Type B pancreatic cell (in vitro differentiated cells): Measurements from ENCODE around the gene GALNT10. TPM values are rescaled to one million over a fixed set of nuclear protein-coding genes. Genes with fewer than 3 reads are reported as not detected.

ENCODE experiments used
- DNase-seq: peaks from one replicate; pipeline ENCODE4 v3.0.0; 2021; ENCODE audit warnings: mixed read lengths; ENCODE audit not compliant: unreplicated experiment; ENCODE audit errors: extremely low spot score
- H3K27ac Mint-ChIP-seq: 2 replicates; pipeline ENCODE4 v1.8.0; 2021; ENCODE audit warnings: mild to moderate bottlenecking, mixed read lengths
- H3K27me3 Mint-ChIP-seq: 2 replicates; pipeline ENCODE4 v1.8.0; 2021; ENCODE audit warnings: mixed read lengths
- H3K36me3 Mint-ChIP-seq: 2 replicates; pipeline ENCODE4 v1.8.0; 2021; ENCODE audit warnings: mixed read lengths
- H3K4me1 Mint-ChIP-seq: one replicate; pipeline ENCODE4 v1.8.0; 2021; ENCODE audit warnings: mixed read lengths; ENCODE audit not compliant: unreplicated experiment
- H3K4me3 Mint-ChIP-seq: 2 replicates; pipeline ENCODE4 v1.8.0; 2021; ENCODE audit warnings: mild to moderate bottlenecking, mixed read lengths
- H3K9me3 Mint-ChIP-seq: 2 replicates; pipeline ENCODE4 v1.8.0; 2021; ENCODE audit warnings: mixed read lengths
- CTCF ChIP-seq: fragments of 200-600 bp; sonication (generic); conservative IDR thresholded peaks from 2 replicates; pipeline ENCODE4 v1.5.0; 2021; ENCODE audit warnings: antibody characterized with exemption, mild to moderate bottlenecking
- total RNA-seq: library from RNA; stranded (reverse); gene quantifications from 2 replicates; pipeline ENCODE4 v1.2.1, GENCODE V29; 2021; ENCODE audit warnings: low replicate concordance

Gene GALNT10
- total RNA-seq, 1 donor from 2014 or later: 23.0 TPM

GRCh38 chr5:154311362-154311761, 120.8 kb downstream of the GALNT10 start:
- DNase-seq: no peak
- Mint-ChIP-seq H3K4me3 (no peak overlapping the region), H3K36me3 (peaks cover 8% of the 10 kb centered on the region), H3K27ac (no peak overlapping the region), H3K27me3 (no peaks in the 10 kb centered on the region), H3K9me3 (no peaks in the 10 kb centered on the region), H3K4me1 (no peaks in the 10 kb centered on the region)
- no peak for TF ChIP-seq CTCF

- peaks cover 3% of the 10 kb centered on the region for H3K36me3 Mint-ChIP-seq
- H3K4me1 Mint-ChIP-seq: no peaks in the 10 kb centered on the region
- no peak overlapping the region for H3K27ac Mint-ChIP-seq
- no peaks in the 10 kb centered on the region for H3K9me3 Mint-ChIP-seq
- TF ChIP-seq CTCF: no peak
- no peak overlapping the region for H3K4me3 Mint-ChIP-seq
- H3K27me3 Mint-ChIP-seq: no peaks in the 10 kb centered on the region
- no peak for DNase-seq
These were observed 121.5 kb downstream of the GALNT10 start for GRCh38 chr5:154312000-154312399.

GRCh38 chr5:154312576-154312975, 122.0 kb downstream of the GALNT10 start:
- H3K9me3 Mint-ChIP-seq: no peaks in the 10 kb centered on the region
- H3K27ac Mint-ChIP-seq: no peak overlapping the region
- no peaks in the 10 kb centered on the region for H3K4me1 Mint-ChIP-seq
- peaks cover 3% of the 10 kb centered on the region for H3K36me3 Mint-ChIP-seq
- TF ChIP-seq CTCF: no peak
- no peak overlapping the region for H3K4me3 Mint-ChIP-seq
- H3K27me3 Mint-ChIP-seq: no peaks in the 10 kb centered on the region
- no peak for DNase-seq

GRCh38 chr5:154313360-154314017, 123.0 kb downstream of the GALNT10 start:
- Mint-ChIP-seq H3K4me3 (no peak overlapping the region), H3K9me3 (no peaks in the 10 kb centered on the region), H3K4me1 (peaks cover under 1% of the 10 kb centered on the region), H3K27ac (no peak overlapping the region), H3K27me3 (no peaks in the 10 kb centered on the region), H3K36me3 (peaks cover 3% of the 10 kb centered on the region)
- no peak for DNase-seq
- TF ChIP-seq CTCF: no peak

GRCh38 chr5:154315196-154315595, 124.7 kb downstream of the GALNT10 start:
- Mint-ChIP-seq H3K4me3 (no peak overlapping the region), H3K9me3 (no peaks in the 10 kb centered on the region), H3K4me1 (peaks cover 15% of the 10 kb centered on the region), H3K36me3 (peaks cover 3% of the 10 kb centered on the region), H3K27me3 (no peaks in the 10 kb centered on the region), H3K27ac (no peak overlapping the region)
- no peak for DNase-seq
- TF ChIP-seq CTCF: no peak

GRCh38 chr5:154315756-154316155, 125.2 kb downstream of the GALNT10 start:
- TF ChIP-seq CTCF: no peak
- Mint-ChIP-seq H3K4me1 (peaks cover 21% of the 10 kb centered on the region), H3K4me3 (no peak overlapping the region), H3K36me3 (peaks cover 3% of the 10 kb centered on the region), H3K27me3 (no peaks in the 10 kb centered on the region), H3K9me3 (no peaks in the 10 kb centered on the region), H3K27ac (no peak overlapping the region)
- DNase-seq: no peak
